ENCODE data around the gene MADCAM1. TPM values are rescaled to one million over a fixed set of nuclear protein-coding genes. Genes with fewer than 3 reads are reported as not detected.

Gene MADCAM1
- total and polyA plus RNA-seq, 2 of the 8 experiments (the other 6 are each of a cell fraction or from before 2014, with no cell fraction given), result 2.3 to 3.0 TPM

GRCh38 chr19:522726-523125 is 26.4 kb downstream of the MADCAM1 start:
- H3K27ac ChIP-seq (ENCODE audit: low read depth, low read length), result no peak overlapping the region
- H3K9me3 ChIP-seq (ENCODE audit: insufficient read depth in 2 of 2, low read depth in 1 of 2, low read length in 1 of 2), result peaks cover 10 to 21% of the 10 kb centered on the region in 2 experiments; a peak in 2 of 4 replicates
- H2BK15ac ChIP-seq (ENCODE audit: low read length), result no peak overlapping the region
- H2BK20ac ChIP-seq (ENCODE audit: low read length), result no peak overlapping the region
- no peak overlapping the region for H2BK5ac ChIP-seq (ENCODE audit: low read depth, low read length)
- no peak overlapping the region for H3K14ac ChIP-seq (ENCODE audit: insufficient read length)
- H2AFZ ChIP-seq (ENCODE audit: low read length), result no peak overlapping the region
- peaks cover 0 to 3% (median 0%) of the 10 kb centered on the region in 4 experiments; a peak in 2 of 7 replicates for H3K4me1 ChIP-seq (replicated peaks in 1 of 4; ENCODE audit: control insufficient read depth in 3 of 4, insufficient read depth in 4 of 4, low read length in 3 of 4)
- no peaks in the 10 kb centered on the region for H3K79me1 ChIP-seq (ENCODE audit: low read depth, low read length)
- H3K27me3 ChIP-seq (replicated peaks in 1 of 4; ENCODE audit: control insufficient read depth in 3 of 4, extremely low read depth in 1 of 4, insufficient read depth in 3 of 4, low read length in 3 of 4), result peaks cover 0 to 5% (median 0%) of the 10 kb centered on the region in 4 experiments; a peak in 1 of 7 replicates
- no peaks in the 10 kb centered on the region for H4K20me1 ChIP-seq (replicated peaks in 1 of 2; ENCODE audit: control insufficient read depth in 1 of 2, insufficient read depth in 2 of 2, low read length in 2 of 2)
- ChIA-PET CTCF (ENCODE audit: partially characterized antibody) (interaction anchor here (0.6 to 3.5 kb wide), 5 partner anchors 12 to 1167 kb away, joined by 3 to 31 read pairs (median 4); no protein-coding TSS in a partner anchor), POLR2A (ENCODE audit: partially characterized antibody) (interaction anchor here (2.2 to 5.7 kb wide), 2 partner anchors 9 to 49 kb away, joined by 5 to 36 read pairs; partner anchors contain the start of genes BSG and CDC34)
- H4K91ac ChIP-seq (replicated peaks; ENCODE audit: insufficient read length, low read length), result no peak overlapping the region
- WGBS, 2 experiments (ENCODE audit: extremely low coverage in 1 of 2, insufficient coverage in 1 of 2, insufficient read length in 1 of 2, insufficient replicate concordance in 2 of 2, low coverage in 1 of 2, low lambda C conversion rate in 2 of 2, missing lambda C conversion rate in 1 of 2), result 93% methylated on average over 12 of the region's 12 CpGs; no CpG with 5 or more reads in 1 of the 2 experiments
- DNase-seq (ENCODE audit: low read depth in 1 of 2, low spot score in 2 of 2) (no peak), FAIRE-seq (no peak)
- H2BK120ac ChIP-seq (replicated peaks; ENCODE audit: low read depth, low read length), result no peak overlapping the region
- H3K56ac ChIP-seq (replicated peaks; ENCODE audit: insufficient read length, low read depth, low read length), result no peak overlapping the region
- no peak overlapping the region for H2BK12ac ChIP-seq (ENCODE audit: low read depth, low read length)
- H4K5ac ChIP-seq (ENCODE audit: insufficient read length, low read depth, low read length), result no peak overlapping the region
- no peak overlapping the region for H3K23ac ChIP-seq (ENCODE audit: insufficient read length)
- H3K9ac ChIP-seq (replicated peaks in 1 of 4; ENCODE audit: extremely low read depth in 1 of 4, low read depth in 3 of 4, low read length in 3 of 4), result no peak overlapping the region
- no peak overlapping the region for H3K4ac ChIP-seq (replicated peaks; ENCODE audit: insufficient read length, low read depth, low read length)
- H2AK5ac ChIP-seq (ENCODE audit: low read depth, low read length), result no peak overlapping the region
- 0 out of 2 replicates have a peak, but pooled peaks cover 2% of the 10 kb centered on the region for H3K23me2 ChIP-seq (ENCODE audit: low read depth, low read length)
- H3K18ac ChIP-seq (ENCODE audit: extremely low read depth, low read length), result no peak overlapping the region
- no peaks in the 10 kb centered on the region for H3K79me2 ChIP-seq (ENCODE audit: control insufficient read depth in 1 of 2, insufficient read depth in 2 of 2, low read length in 2 of 2)
- peaks cover 0 to 7% (median 0%) of the 10 kb centered on the region in 4 experiments; a peak in 1 of 8 replicates for H3K36me3 ChIP-seq (ENCODE audit: control insufficient read depth in 2 of 4, insufficient read depth in 4 of 4, low read length in 3 of 4)
- peak overlapping the region; percentile 51; the same call in 1 of the 2 replicates for H4K8ac ChIP-seq (ENCODE audit: extremely low read depth, insufficient read depth, low read length)
- H3K4me2 ChIP-seq (ENCODE audit: insufficient read depth in 1 of 2, low read depth in 2 of 2, low read length in 2 of 2), result no peak overlapping the region
- H3K4me3 ChIP-seq (ENCODE audit: extremely low read depth in 1 of 4, insufficient read depth in 2 of 4, low read depth in 3 of 4, low read length in 4 of 4), result no peak overlapping the region
- TF ChIP-seq SIN3A (conservative IDR thresholded peaks at IDR 0.05 in 1 of 2, IDR thresholded peaks at IDR 0.05 in 1 of 2; ENCODE audit: low read depth in 1 of 2, low read length in 2 of 2), result no peak
- no peak for TF ChIP-seq GTF2F1 (IDR thresholded peaks at IDR 0.05; ENCODE audit: borderline replicate concordance, low read depth, low read length)
- no peak for TF ChIP-seq SUZ12 (IDR thresholded peaks at IDR 0.05; ENCODE audit: low read length)
- TF ChIP-seq NANOG (IDR thresholded peaks at IDR 0.05; ENCODE audit: insufficient read depth, low read depth, low read length, poor library complexity, severe bottlenecking), result no peak
- no peak for TF ChIP-seq EGR1 (IDR thresholded peaks at IDR 0.05; ENCODE audit: borderline replicate concordance, low read depth, low read length)
- no peak for TF ChIP-seq CREB1 (IDR thresholded peaks at IDR 0.05)
- no peak for TF ChIP-seq EZH2 (IDR thresholded peaks at IDR 0.05; ENCODE audit: low read depth, low read length, severe bottlenecking)
- no peak for TF ChIP-seq SIRT6 (IDR thresholded peaks at IDR 0.05; ENCODE audit: low read length)
- no peak for TF ChIP-seq RAD21 (IDR thresholded peaks at IDR 0.05 in 1 of 2, conservative IDR thresholded peaks at IDR 0.05 in 1 of 2; ENCODE audit: low read depth in 2 of 2, low read length in 2 of 2)
- no peak for TF ChIP-seq RFX5 (IDR thresholded peaks at IDR 0.05; ENCODE audit: borderline replicate concordance, low read depth, low read length)
- TF ChIP-seq POU5F1 (IDR thresholded peaks at IDR 0.05; ENCODE audit: low read depth, low read length), result no peak
